K562 (cell line): ENCODE data around the gene ZNF219. TPM values are rescaled to one million over a fixed set of nuclear protein-coding genes. Genes with fewer than 3 reads are reported as not detected.

Experiments used
- BRD9 ChIP-seq: fragments of 450-650 bp; IDR thresholded peaks from 2 replicates; pipeline ENCODE4 v1.6.1; 2018; ENCODE audit warnings: low read depth; ENCODE audit not compliant: partially characterized antibody
- CBFA2T3 ChIP-seq: fragments of 450-650 bp; IDR thresholded peaks from 2 replicates; pipeline ENCODE4 v1.6.1; 2017
- CUX1 ChIP-seq: fragments of 200-800 bp; sonication (Bioruptor generic); IDR thresholded peaks from 2 replicates; pipeline ENCODE4 v1.6.1; 2016; ENCODE audit warnings: missing genetic modification characterization, missing compliant biosample characterization
- FOXJ3 ChIP-seq: sonication (generic); formaldehyde crosslinking; IDR thresholded peaks from 2 replicates; pipeline ENCODE4 v1.4.0; 2020; ENCODE audit warnings: mild to moderate bottlenecking, missing genetic modification reagents
- HOXB6 ChIP-seq: fragments of 250-450 bp; sonication (Bioruptor Pico); IDR thresholded peaks from 2 replicates; pipeline ENCODE4 v1.5.1; 2022; ENCODE audit warnings: mild to moderate bottlenecking, borderline replicate concordance
- JUND ChIP-seq, 2 experiments: IDR thresholded peaks; 2 replicates in 1 of 2; 3 replicates in 1 of 2; pipeline ENCODE4 v1.6.1; 2011; ENCODE audit warnings: borderline replicate concordance in 2 of 2, low read depth in 2 of 2, low read length in 2 of 2, improper control_type of control experiment in 1 of 2, missing biosample characterization in 1 of 2, missing genetic modification characterization in 1 of 2, missing genetic modification reagents in 1 of 2
- KAT2B ChIP-seq: IDR thresholded peaks from one replicate; pipeline ENCODE4 v1.6.1; 2012; ENCODE audit warnings: low read depth, mild to moderate bottlenecking, control low read depth, inconsistent platforms, low read length, moderate library complexity
- NBN ChIP-seq: fragments of 450-650 bp; IDR thresholded peaks from 2 replicates; pipeline ENCODE4 v1.6.1; 2016; ENCODE audit warnings: low read depth, mild to moderate bottlenecking
- SAFB2 ChIP-seq: fragments of 200-400 bp; formaldehyde crosslinking; IDR thresholded peaks from 2 replicates; pipeline ENCODE4 v1.6.1; 2018; ENCODE audit warnings: borderline replicate concordance, low read length, low read depth, moderate library complexity; ENCODE audit not compliant: severe bottlenecking
- SIN3B ChIP-seq: fragments of 450-650 bp; IDR thresholded peaks from 2 replicates; pipeline ENCODE4 v1.6.1; 2017; ENCODE audit warnings: low read depth, mild to moderate bottlenecking, moderate library complexity
- SNRNP70 ChIP-seq: fragments of 200-400 bp; formaldehyde crosslinking; optimal IDR thresholded peaks from 2 replicates; pipeline ENCODE3; 2017; ENCODE audit warnings: low read depth, low read length
- TARDBP ChIP-seq: fragments of 450-650 bp; IDR thresholded peaks from 2 replicates; pipeline ENCODE4 v1.6.1; 2016
- TRIM28 ChIP-seq: fragments of 450-650 bp; IDR thresholded peaks from 2 replicates; pipeline ENCODE4 v1.6.1; 2017
- ZNF232 ChIP-seq: sonication (generic); formaldehyde crosslinking; IDR thresholded peaks from 2 replicates; pipeline ENCODE4 v1.8.0; 2022; ENCODE audit warnings: mild to moderate bottlenecking, missing genetic modification reagents
- ZNF707 ChIP-seq: fragments of 250-450 bp; sonication (Bioruptor Pico); conservative IDR thresholded peaks from 2 replicates; pipeline ENCODE4 v1.8.0; 2022; ENCODE audit warnings: inconsistent platforms, mild to moderate bottlenecking, moderate library complexity
- ZNF76 ChIP-seq: fragments of 250-450 bp; sonication (Bioruptor Pico); IDR thresholded peaks from 2 replicates; pipeline ENCODE4 v1.4.0; 2020; ENCODE audit warnings: mild to moderate bottlenecking, moderate library complexity, borderline replicate concordance
- ZSCAN29 ChIP-seq: fragments of 450-650 bp; IDR thresholded peaks from 2 replicates; pipeline ENCODE4 v1.6.1; 2017
- polyA plus RNA-seq, 8 experiments: library from polyadenylated mRNA; depleted of rRNA in 4 of 8; stranded (reverse) in 5 of 8; unstranded in 3 of 8; fragments of >200 nt; fragmentation: Nextera tagmentation in 2 of 8; fragmentation: Illumina TruSeq in 1 of 8; extraction: Ambion mirVana in 2 of 8; extraction: Trizol in 1 of 8; gene quantifications; 2 replicates each; pipeline versions ENCODE4 v1.2.1 to v1.2.3, GENCODE V29; 2011 to 2014; ENCODE audit warnings: inconsistent platforms in 1 of 8, missing spikeins in 1 of 8
- total RNA-seq, 7 experiments: library from RNA; depleted of rRNA in 6 of 7; stranded (reverse); fragments of >200 nt in 6 of 7; fragmentation: Illumina TruSeq in 2 of 7; extraction: Trizol in 2 of 7; gene quantifications; 2 replicates each; pipeline versions ENCODE4 v1.2.1 to v1.2.3, GENCODE V29; 2011 to 2021; ENCODE audit warnings: low replicate concordance in 1 of 7
- TF ChIP-seq, protein P1 (sequence below): sonication (generic); formaldehyde crosslinking; IDR thresholded peaks from 2 replicates; pipeline ENCODE4 v1.8.0; 2022; ENCODE audit warnings: mild to moderate bottlenecking, missing genetic modification reagents

Gene ZNF219
- total and polyA plus RNA-seq, 9 of the 15 experiments (the other 6 are each of a cell fraction or from before 2014, with no cell fraction given): 0.29 to 10.6 (median 2.8) TPM

- TF ChIP-seq FOXJ3 (CRISPR knock-in tag): no peak
- TF ChIP-seq KAT2B: no peak
- TF ChIP-seq SNRNP70: no peak
- no peak for TF ChIP-seq ZSCAN29
- no peak for TF ChIP-seq ZNF707 (CRISPR knock-in tag)
- 0 out of 2 replicates have a peak, but pooled peaks have one; percentile 15 for TF ChIP-seq TRIM28
- TF ChIP-seq CBFA2T3: no peak
- TF ChIP-seq CUX1: no peak
- no peak for TF ChIP-seq TARDBP
- peak; percentile 95 for TF ChIP-seq BRD9
- peak; percentile 27; the same call in 1 of the 2 replicates for TF ChIP-seq ZNF232 (CRISPR knock-in tag)
- no peak for TF ChIP-seq SIN3B
- TF ChIP-seq ZNF76 (CRISPR knock-in tag): no peak
- TF ChIP-seq SAFB2: no peak
- no peak; the same call in 1 of the 2 replicates for TF ChIP-seq NBN
- no peak for TF ChIP-seq HOXB6 (CRISPR knock-in tag)
- TF ChIP-seq JUND (IDR thresholded peaks at IDR 0.05; ENCODE audit: borderline replicate concordance, low read depth, low read length): 0 out of 2 replicates have a peak, but pooled peaks have one; percentile 10
- no peak for TF ChIP-seq JUND (tag; IDR thresholded peaks at IDR 0.05; ENCODE audit: borderline replicate concordance, low read depth, low read length)
- TF ChIP-seq, protein P1, sequence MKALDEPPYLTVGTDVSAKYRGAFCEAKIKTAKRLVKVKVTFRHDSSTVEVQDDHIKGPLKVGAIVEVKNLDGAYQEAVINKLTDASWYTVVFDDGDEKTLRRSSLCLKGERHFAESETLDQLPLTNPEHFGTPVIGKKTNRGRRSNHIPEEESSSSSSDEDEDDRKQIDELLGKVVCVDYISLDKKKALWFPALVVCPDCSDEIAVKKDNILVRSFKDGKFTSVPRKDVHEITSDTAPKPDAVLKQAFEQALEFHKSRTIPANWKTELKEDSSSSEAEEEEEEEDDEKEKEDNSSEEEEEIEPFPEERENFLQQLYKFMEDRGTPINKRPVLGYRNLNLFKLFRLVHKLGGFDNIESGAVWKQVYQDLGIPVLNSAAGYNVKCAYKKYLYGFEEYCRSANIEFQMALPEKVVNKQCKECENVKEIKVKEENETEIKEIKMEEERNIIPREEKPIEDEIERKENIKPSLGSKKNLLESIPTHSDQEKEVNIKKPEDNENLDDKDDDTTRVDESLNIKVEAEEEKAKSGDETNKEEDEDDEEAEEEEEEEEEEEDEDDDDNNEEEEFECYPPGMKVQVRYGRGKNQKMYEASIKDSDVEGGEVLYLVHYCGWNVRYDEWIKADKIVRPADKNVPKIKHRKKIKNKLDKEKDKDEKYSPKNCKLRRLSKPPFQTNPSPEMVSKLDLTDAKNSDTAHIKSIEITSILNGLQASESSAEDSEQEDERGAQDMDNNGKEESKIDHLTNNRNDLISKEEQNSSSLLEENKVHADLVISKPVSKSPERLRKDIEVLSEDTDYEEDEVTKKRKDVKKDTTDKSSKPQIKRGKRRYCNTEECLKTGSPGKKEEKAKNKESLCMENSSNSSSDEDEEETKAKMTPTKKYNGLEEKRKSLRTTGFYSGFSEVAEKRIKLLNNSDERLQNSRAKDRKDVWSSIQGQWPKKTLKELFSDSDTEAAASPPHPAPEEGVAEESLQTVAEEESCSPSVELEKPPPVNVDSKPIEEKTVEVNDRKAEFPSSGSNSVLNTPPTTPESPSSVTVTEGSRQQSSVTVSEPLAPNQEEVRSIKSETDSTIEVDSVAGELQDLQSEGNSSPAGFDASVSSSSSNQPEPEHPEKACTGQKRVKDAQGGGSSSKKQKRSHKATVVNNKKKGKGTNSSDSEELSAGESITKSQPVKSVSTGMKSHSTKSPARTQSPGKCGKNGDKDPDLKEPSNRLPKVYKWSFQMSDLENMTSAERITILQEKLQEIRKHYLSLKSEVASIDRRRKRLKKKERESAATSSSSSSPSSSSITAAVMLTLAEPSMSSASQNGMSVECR (CRISPR knock-in tag): peak; percentile 16; the same call in 1 of the 2 replicates
These were observed 6.1 kb upstream of the ZNF219 start (continued) for GRCh38 chr14:21104448-21105060.
